HG03064 (cell line): ENCODE data around the gene COL20A1.
"Not testable (repeated sequence)": the region's sequence is repeated elsewhere in the genome, so short reads cannot be mapped to it uniquely, and the experiment has no call there.

Experiments used
- ATAC-seq: cut with Tn5 transposase; IDR thresholded peaks from one replicate; pipeline ENCODE4 v1.9.1; 2021; ENCODE audit warnings: low read depth; ENCODE audit not compliant: unreplicated experiment

Gene COL20A1

DNA sequence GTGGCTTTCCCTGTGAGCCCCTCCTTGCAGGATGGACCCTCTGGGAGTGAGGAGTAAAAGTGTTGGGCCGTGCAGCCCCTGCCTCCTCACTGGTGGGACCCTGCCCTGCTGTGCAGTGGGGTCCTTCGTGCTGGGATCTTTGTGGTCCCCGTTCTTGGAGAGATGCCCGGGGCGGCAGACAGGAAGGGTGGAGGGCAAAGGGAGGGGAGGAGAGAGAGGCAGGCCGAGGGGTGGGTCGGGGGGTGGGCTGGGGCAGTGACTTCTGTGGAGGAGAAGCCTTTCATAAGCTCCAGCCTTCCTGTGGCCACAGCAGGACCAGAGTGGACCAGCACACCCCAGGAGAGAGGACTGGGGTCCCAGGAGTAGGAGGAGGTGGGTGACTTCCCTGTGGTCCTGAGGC, at the start of gene COL20A1:
COL20A1 (plus strand) TSS at position 283 of the 400 bp plus-strand sequence. CDS start 1,922 bp downstream, outside the sequence.
- no peak for ATAC-seq

GRCh38 chr20:63243604-63244247, 49.3 kb upstream of the COL20A1 start:
- ATAC-seq, result no peak

DNA sequence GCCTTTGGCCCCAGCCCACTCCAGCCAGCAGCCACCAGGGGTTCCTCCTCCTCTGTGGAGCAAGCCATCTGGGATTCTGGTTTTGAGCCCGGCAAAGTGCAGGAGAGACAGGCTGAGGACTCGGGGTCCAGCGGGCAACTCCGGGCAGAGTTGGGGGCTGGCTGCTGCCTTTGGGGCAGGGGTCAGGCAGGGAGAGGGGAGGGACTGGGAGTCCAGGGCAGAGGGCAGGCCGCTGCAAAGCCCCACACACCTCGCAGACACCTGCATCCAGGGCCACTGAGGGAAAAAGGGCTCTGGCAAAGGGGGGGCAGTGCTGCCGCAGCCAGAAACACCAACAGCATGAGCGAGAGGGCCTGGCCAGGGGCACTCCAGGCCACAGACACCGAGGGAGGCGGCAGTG, 48.5 kb upstream of the COL20A1 start:
- no peak for ATAC-seq

GRCh38 chr20:63246490-63247288, 46.3 kb upstream of the COL20A1 start:
- no peak for ATAC-seq

DNA sequence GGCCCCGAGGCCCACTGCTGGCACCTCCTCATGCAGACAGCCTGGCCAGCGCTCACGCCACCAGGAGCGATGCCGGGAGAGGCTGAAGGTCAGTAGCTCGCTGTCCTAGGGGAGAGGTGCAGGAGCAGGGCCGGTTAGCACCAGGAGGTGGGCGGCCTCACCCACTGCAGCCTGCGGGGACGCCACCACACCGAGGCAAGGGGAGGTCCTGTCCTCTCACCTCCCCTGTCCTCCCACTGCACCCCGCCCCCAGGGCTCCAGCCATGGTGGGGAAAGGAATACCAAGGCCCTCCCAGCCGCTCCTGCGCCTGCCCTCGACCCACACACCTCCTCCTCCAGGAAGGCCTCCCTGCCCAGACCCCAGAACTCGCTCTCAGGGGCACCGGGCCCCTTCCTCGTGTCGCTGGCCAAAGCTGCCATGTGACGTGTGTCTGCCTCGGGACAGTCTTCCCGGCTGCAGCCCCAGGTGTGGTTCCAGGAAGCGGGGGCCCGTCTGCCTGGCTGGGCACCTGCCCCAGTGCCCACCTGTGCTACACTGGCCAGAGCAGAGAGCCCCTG, 45.2 kb upstream of the COL20A1 start:
- ATAC-seq, result no peak

GRCh38 chr20:63248835-63249591, 44.0 kb upstream of the COL20A1 start:
- ATAC-seq, result no peak

DNA sequence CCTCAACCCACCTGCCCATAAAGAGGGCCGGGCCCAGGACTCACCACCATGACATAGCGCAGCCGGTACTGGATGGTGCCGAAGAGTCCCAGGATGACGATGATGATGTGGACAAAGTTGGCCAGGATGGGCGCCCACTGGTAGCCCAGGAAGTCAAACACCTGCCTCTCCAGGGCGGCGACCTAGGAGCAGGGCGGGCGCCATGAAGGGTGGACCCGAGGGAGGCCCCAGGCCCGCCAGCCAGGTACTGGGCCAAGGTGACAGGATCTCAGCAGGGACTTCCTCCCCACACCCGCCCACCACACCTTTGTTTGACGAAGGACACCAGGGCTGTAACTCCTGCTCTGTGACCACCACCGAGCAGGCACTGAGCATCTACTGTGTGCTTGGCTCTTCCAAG, 43.1 kb upstream of the COL20A1 start:
- ATAC-seq, result no peak

GRCh38 chr20:63251350-63251749, 41.6 kb upstream of the COL20A1 start:
- ATAC-seq, result not testable (repeated sequence)

DNA sequence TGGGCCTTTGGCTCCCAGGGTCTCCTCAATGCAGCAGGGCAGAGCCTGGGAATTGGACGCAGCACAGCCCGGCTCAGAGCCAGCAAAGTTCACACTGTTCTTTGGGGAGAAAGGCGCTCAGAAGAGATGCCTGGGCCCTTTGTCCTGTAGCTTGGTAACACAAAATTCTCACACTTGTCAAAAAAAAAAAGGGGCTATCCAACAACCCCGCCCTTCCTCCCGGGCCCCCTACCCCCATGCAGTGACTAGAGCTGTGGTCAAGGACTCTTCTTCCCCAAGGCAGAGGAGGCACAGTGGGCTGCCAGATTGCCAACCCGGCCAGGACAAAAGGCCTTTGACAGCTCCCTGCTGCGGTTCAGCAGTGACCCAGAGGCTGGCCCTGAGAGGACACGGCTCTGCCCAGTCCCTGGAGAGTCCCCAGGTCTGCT, 40.7 kb upstream of the COL20A1 start:
- no peak for ATAC-seq

- no peak for ATAC-seq
These were observed 39.9 kb upstream of the COL20A1 start for GRCh38 chr20:63253065-63253437.

DNA sequence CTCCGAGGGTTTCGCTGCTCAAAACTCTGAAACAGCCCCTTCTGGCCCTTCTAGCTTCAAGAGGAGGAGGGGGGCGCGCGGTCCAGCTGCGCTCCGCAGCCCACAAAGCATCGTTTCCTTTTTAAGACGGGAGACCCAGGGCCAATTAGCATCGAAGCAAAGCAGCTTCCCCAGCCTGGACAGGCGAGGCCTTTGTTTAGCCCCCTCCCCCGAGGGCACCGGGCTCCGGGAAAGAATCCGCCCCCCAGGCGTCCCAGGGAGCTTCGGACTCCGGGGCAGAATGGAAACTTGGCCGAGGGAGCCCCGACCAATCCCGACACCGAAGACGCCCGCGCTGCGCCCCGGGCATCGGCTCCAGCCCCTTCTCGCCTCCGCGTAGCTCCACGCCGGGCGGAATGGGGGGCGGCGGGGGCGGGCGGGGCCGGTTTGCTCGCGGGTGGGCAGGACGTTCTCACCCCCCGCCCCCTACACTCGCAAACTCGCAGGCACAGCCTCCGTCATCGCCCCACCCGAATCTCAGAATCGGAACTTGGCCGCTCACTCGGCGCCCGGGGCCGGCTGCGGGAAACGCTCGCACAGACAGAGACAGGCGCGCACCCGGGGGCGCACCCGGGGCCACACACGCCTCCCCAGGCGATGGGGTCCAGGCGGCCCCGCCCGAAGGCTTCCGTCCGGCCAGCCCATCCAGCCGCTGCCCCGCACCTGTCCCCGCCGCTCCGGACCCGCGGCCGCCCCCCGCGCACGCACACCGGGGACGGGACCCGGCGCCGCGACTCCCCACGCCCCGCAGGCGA, 39.4 kb upstream of the COL20A1 start:
- ATAC-seq, result no peak

DNA sequence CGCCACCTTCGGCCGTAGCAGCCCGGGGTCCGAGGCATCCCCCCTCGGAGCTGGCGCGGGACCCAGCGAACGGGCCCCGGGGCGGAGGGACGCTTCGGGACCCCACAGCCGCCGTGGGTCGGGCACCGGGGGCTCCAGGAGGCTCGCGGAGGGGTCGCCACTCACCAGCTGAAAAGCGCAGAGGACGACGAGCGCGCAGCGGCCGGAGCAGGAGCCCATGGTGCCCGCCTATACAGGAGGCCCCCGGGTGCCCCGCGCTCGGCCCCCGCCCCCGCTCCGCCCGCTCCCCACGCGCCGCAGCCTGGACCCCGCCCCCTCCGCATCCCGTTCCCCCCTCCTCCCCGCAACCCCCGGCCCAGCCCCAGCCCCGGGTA, 38.8 kb upstream of the COL20A1 start, which contains the start of gene NKAIN4:
NKAIN4 (minus strand) TSS at position 232 of the 374 bp plus-strand sequence; CDS start at position 219, 13 bp downstream.
- no peak for ATAC-seq

DNA sequence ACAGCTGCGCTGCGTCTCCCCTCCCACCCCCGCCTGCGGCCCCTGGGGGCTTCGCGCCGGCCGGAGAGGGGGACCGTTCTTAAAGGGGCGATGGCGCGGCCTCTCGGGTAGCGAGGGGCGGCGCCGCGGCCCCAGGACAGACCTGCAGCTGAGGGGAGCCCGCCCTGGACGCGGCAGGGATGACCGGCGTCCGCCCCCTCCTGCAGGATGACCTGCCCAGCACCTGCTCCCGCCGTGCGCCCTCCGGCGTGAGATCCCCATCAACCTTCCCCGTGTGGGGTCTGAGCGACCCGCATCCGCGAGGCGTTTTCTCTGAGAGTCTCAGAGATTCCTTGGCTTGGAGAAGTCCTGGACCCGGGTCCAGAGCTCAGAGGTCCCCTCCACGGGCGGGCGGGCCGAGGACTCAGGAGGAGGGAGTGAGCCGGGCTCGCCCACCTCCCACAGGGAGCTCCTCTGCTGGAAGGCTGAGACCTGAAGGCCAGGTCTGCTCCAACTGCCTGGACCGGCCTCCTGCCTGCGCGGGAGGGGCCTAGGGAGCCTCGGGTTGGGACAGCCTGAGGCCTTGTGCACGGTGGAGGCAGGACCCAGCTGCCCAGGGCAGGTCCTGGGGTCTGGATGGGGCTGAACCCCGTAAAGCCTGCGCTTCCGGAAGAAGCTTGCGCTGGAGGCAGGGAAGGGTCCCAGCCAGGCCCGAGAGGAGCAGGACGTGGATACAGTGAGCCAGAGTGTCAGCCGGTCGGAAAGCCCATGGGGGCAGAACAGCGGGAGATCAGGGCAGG, 38.2 kb upstream of the COL20A1 start:
- ATAC-seq, result no peak

DNA sequence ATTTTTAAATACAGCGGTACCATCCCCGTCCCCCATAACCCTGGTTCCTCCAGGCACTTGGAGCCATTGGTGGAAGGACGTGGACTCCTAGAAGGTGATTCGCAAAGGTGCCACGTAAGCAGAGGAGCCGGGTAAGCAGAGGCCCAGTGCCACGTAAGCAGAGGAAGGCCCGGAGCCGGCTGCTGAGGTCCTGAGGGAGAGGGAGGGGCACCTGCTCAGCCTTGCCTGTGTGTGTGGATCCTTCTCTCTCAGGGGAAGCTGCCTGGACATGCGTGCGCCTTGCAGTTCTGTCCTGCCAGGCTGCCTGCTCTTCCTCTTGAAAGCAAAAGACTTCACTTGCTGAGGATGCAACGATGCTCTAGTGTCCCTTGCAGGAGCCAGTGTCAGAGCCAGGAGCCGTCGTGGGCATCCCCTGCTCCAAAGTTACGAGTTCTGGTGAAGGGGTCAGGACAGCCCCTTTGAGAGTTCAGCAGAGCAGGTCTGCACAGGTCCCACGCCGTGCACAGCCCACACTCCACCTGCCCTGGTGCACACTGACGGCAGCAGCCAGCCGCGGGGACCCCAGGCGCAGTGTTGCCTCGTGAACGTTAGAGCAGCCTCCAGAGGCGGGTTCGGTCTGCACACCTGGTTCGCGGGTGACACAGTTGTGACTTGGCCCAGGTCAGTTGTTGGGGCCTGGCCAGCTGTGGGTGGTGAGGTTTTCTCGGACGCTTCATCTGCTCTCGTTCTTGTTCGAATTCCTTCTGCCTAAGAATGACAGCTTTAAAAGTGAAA, 36.9 kb upstream of the COL20A1 start:
- no peak for ATAC-seq

DNA sequence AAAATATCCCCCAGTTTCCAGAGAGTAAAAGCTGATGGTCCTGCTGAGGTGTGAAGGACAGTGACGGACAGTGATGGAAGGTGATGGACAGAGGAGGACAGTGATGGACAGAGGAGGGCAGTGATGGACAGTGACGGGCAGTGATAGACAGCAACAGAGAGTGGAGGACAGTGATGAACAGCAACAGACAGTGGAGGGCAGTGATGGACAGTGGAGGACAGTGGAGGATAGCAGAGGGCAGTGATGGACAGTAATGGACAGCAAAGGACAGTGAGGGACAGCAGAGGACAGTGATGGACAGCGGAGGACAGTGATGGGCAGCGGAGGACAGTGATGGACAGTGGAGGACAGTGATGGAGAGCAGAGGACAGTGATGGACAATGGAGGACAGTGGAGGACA, 36.0 kb upstream of the COL20A1 start:
- no peak for ATAC-seq

GRCh38 chr20:63257629-63258028, 35.4 kb upstream of the COL20A1 start:
- ATAC-seq, result no peak

DNA sequence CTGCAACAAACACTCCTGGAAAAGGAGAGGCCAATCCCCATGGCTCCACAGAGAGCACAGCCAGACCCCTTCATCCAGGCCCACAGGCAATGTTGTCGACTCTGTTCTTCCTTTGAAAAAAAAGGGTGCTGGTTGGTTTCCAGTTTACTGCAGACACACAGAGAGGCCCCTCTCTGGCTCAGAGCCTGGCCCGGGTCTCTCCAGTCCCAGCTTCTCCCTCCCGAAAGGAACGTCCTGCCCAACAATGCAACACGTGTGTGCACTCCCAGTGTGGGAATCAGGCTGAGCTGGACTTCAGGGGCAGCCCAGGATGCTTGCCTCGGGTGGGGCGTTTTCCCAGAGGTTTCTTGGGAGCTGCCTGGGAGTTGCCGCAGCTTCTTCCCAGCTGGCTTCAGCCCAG, 34.2 kb upstream of the COL20A1 start:
- no peak for ATAC-seq

- no peak for ATAC-seq
These were observed 33.1 kb upstream of the COL20A1 start for GRCh38 chr20:63259734-63260460.
